HG03571 (cell line): ENCODE results near the gene ENGASE.
"Not testable (repeated sequence)": the region's sequence is repeated elsewhere in the genome, so short reads cannot be mapped to it uniquely, and the experiment has no call there.

ENCODE experiments used
- ATAC-seq: cut with Tn5 transposase; IDR thresholded peaks from one replicate; pipeline ENCODE4 v1.9.1; 2021; ENCODE audit not compliant: unreplicated experiment

ENGASE gene

DNA sequence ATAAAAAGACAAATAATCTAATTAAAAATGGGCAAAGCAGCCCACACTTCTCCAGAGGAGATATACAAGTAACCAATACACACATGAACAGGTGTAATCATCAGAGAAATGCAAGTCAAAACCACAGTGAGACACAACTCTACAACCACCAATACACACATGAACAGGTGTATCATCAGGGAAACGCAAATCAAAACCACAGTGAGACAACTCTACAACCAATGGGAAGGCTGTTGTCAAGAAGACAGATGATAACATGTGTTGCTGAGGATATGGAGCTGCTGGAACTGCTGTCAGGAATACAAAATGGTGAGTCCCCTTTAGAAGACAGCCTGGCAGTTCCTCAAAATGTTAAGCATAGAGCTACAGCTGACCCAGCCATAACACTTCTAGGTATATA is 22.5 kb upstream of the ENGASE start:
- ATAC-seq: no peak

DNA sequence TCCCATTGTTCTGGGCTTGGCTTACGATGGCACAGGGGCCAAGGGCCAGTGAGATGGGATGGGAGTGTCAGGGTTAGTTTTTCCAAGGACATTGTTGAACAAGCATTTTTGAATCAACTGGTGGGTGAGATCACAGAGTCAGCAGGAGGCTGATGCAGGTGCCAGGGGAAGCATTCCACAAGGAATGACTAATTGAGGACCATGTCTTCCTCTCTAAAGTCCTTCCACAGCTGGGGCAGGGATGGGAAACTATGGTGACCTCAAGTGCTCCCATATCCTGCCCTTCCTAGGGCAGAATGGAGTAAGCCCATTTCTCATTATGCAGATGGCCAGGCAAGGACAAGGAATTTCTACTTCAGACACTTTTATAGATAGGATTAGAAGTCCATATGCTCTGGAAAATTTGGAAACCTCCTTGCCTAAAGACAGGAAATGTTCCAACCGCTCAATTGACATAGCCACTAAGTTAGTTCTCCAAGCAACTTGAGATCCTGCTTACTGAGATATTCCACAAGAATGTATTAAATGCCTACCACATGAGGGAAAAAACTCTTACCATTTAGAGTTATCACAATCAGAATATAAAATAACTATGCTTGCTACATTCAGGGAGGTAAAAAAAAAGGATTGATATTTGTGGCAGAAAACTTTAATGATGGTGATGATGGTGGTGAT is 21.2 kb upstream of the ENGASE start:
- no peak for ATAC-seq

DNA sequence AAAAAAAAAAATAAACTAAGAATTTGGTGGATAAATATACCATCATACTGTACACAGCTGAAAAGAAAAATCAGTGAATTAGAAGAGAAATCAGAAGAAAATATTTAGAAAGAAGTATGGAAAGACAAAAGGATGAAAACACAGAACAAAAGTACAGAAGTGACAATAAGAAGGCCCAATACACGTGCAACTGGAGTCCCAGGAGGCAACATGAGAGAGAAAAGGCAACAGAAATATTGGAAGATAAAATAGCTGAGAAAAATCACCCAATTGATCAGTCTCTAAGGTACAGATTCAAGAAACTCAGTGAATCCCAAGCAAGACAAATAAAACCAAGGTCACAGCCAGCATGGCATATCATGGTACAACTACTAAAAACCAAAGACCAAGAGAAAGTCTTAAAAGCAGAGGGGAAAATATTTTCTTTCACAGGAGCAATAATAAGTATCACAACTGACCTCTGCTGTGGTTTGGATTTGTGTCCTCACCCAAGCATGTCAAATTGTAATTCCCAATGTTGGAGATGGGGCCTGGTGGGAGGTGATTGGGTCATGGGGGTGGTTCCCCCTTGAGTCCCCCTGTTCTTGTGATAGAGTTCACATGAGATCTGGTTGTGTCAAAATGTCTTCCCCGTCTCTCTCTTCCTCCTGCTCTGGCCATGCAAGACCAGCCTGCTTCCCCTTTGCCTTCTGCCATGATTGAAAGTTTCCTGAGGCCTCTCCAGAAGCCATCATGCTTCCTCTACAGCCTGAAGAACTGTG is 20.2 kb upstream of the ENGASE start:
- ATAC-seq: no peak

DNA sequence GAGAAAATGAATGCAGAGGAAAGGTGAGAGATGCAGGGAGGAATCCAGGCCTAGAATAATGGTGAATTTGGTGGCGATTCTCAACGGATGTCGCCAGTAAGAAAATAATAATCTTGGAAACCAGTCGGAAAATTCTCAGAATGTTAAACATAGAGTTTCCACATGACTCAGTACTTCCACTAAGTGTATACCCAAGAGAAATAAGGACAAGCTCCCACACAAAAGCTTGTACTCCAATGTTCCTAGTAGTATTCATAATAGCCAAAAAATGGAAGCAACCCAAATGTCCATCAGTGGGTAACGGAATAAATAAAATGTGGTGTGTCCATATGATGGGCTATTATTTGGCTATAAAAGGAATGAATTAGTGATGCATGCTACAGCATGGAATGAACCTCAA is 19.4 kb upstream of the ENGASE start:
- no peak for ATAC-seq

DNA sequence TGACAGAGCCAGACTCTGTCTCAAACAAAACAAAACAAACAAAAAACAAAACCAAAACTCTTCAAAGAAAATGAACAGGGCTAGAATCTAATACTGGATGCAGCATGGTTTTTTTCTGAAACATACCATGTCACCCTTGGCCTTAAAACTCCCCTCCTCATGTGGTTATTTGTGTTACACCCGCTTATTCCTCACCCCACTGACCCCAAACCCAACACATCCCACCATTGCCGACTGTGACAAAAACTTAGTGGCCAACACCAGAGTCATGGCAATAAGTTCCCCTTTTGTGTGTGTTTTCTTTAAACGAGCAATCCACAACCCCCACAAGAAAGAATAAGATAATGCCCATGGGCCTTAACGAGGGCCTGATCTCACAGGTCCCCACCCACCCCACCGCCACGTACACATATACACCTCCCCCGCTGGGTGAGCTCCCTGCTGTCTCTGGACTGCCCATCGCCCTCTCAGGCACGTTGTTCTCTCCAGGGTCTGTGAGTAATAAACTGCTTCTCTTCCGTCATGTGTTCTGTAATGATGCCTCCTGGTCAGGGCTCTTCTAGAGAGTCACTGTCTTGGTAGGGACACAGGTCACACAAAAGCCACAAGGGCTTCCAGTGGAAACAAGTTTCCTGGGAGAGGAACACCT is 16.8 kb upstream of the ENGASE start:
- no peak for ATAC-seq

DNA sequence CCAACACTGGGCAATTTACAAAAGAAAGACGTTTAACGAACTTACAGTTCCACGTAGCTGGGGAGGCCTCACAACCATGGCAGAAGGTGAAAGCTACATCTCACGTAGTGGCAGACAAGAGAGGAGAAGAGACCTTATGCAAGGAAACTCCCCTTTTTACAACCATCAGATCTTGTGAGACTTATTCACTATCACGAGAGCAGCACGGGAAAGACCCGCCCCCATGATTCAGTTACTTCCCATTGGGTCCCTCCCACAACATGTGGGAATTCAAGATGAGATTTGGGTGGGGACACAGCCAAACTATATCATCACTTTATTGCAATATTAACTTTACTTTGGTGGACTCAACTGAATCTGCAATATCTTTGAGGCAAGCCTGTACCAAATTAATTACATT is 11.9 kb upstream of the ENGASE start:
- no peak for ATAC-seq

DNA sequence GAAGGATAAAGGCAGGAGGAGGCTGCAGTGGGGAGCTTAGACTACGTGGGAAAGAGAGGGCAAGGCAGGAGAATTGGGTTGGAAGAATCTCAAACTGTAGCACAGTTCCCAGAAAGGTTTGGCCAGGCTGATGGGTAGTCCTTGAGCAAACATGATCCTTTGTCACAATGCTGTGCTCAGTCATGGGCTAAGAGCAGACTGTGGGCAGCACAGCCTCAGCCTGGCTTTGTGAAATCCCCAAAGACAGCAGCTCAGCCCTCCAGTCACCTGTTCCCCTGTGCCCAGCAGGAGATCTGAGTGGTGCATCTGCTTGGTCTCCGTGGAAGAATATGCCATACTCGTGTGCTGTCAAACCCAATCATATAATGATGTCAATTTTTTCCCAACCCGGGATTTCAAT is 10.6 kb upstream of the ENGASE start:
- ATAC-seq: no peak

DNA sequence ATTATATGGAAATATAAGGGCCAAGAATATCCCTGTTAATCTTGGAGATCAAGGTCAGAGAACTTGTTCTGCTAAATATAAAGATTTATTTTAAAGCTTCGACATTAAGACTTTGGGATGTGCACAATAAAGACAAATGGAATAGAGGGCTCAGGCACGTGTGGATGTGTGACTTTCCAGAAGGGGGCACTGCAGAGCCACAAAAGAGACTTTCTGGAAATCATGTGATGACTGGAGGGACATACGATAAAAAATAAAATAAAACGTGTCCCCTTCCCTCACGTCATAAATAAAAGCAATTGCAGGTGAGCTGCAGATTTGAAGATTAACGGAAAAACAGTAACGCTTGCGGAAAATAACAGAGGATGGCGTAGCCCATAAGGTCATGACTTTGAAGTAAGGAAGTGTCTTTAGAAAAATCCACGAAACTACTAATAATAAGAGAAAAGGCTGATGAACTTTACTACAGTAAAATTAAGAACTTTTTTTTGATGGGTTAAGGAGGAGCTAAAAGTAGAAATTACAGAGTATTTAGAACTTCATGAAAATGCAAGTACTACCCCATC is 9.4 kb upstream of the ENGASE start:
- no peak for ATAC-seq

DNA sequence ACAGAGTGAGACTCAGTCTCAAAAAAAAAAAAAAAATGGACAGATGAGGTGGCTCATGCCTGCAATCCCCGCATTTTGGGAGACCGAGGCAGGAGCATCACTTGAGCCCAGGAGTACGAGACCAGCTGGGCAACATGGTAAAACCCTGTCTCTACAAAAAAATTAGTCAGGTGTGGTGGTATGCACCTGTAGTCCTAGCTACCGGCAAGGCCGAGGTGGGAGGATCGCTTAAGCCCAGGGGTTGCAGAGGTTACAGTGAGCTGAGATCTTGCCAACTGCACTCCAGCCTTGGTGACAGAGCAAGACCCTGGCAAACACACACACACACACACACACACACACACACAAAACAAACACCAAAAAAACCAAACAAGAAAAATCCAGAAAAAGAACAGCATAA is 7.7 kb upstream of the ENGASE start:
- ATAC-seq: no peak

DNA sequence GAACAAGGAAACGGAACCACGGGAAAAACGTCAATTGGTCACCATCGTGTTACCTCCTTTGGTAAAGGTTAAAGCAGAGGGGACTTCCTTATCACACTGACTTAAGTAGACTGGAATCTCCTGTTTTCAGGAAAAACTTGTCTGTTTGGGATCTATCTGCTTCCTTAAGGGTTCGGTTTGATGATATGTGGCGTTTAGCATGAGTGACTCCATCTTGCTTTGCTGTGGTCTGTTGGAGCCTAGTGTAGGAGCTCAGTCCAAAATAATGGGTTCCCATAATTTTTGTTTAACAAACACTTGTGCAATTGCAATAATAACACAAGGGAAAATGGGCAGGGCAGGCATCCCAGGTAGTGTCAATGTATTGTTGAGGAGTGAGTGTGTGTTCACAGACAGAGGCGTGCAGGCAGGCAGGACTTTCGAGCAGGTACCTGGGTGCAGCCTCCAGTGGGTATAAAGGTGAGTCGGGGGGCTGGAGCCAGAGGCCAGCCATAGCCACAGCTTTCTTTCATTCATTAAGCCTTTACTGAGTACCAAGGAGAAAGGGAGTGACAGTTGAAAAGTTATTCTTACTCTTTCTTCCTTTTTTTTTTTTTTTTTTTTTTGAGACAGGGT is 4.3 kb upstream of the ENGASE start:
- no peak for ATAC-seq

DNA sequence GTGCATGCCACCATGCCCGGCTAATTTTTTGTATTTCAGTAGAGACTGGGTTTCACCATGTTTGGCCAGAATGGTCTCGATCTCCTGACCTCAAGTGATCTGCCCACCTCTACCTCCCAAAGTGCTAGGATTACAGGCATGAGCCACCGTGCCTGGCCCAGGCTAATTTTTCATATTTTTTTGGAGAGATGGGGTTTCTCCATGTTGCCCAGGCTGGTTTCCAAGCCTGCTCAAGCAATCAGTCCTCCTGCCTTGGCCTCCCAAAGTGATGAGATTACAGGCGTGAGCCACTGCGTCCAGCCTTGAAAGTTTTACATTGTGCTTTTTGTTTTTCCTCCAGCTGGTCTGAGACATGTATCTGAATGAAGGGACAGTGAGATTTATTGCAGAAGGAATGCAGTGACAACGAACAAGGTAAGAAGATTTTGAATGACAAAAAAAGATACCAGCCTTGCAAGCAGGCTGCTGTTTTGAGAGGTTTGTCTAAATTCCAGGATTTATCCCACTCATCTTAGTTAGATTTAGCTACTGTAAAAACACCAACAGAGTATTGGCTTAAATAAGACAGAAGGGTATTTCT is 3.4 kb upstream of the ENGASE start:
- ATAC-seq: no peak

DNA sequence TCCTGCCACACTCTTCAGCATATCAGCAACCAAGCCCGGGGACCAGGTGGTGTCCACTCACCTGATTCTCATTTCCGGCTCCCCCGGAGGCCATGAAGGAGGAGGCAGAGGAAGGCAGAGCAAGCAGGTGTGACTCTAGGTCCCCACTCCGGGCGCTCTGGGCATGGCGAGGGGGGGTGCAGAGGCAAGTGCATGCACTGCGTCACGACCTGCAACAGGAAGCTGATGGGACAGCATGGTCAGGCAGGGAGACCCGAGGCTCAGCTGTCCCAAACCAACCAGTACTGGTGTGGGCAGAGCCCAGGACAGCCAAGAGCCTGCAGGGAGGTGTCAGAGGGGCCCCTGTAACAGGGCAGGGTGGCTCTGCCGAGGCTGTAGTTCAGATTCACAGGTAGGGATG is 2.1 kb upstream of the ENGASE start:
- no peak for ATAC-seq

DNA sequence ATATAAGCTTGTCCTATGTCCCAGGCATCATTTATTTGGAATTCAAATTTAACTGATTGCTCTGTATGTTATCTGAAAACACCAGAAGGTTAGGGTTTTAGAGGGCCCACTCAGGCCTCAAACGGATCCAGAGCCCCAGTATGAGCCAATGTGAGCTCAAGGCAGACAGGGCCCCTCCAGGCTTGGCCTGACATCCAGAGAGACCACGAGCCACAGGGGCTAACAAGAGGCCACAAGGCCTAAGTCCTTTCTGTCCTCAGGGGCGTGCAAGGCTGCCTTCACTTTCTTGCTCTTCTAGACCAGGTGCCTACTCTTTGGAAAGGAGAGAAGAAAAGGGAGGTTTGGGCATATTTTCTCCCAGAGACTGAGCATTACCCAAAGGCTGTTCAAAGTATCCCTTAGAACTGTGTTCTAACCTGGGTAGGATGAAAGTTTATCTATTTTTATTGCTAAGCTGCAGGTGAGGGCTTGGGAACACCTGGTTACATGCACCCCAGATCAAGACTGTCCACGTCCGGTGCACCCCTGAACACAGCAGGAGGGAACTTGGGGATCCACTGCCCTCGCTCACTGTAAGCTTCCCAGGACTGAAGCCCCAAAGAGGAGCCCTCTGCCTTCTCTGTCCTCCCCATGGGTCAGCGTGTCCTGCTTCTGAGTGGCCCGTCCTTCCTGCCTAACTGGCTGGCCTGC is 1.5 kb upstream of the ENGASE start:
- ATAC-seq: no peak

DNA sequence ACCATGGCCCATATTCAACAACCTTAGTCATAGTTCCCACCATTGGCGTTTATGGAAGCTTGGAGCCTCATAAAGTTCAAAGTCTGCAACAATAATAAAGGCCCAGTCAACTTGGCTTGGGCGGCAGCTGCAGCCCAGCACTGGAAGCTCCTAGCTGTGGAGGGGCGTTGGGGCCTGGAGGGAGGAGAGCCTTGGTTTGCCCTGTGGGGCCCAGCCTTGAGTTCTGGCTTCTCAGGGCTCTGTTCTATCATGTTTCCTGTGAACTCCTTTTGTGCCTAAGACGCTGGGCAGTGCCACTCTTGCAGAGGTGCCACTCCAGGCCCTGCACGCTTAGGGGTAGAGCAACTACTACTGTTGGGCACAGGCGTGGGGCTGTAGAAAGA is 927 bp upstream of the ENGASE start:
- ATAC-seq: no peak

DNA sequence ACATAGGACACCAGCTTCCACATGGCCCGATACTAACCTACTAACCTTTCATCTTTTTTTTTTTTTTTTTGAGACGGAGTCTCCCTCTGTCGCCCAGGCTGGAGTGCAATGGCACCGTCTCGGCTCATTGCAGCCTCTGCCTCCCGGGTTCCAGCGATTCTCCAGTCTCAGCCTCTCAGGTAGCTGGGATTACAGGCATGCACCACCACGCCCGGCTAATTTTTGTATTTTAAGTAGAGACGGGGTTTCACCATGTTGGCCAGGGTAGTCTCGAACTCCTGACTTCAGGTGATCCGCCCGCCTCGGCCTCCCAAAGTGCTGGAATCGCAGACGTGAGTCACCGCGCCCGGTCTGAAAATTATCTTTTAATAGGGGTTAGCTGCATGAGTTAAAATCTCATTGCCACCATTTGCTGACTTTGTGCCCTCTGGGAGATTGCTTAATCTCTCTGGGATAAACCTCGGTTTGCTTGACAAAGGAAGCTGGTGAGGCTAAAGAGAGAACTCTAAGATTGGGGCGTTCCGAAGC is 439 bp upstream of the ENGASE start:
- not testable (repeated sequence) for ATAC-seq

DNA sequence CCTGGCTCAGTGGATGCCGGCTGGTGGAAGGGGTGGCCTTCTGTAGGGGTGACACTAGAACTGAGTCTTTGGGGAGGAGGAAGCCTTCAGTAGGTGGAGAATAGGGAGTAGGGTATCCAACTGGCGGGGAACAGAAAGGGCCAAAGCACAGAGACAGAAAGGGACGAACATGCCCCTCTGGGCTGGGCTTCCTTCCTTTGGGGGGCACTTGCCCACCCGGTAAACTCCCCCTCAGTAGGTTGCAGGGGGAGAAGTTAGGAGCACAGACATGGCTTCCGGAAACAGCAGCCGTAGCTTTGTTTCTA is 774 bp downstream of the ENGASE start:
- no peak for ATAC-seq

DNA sequence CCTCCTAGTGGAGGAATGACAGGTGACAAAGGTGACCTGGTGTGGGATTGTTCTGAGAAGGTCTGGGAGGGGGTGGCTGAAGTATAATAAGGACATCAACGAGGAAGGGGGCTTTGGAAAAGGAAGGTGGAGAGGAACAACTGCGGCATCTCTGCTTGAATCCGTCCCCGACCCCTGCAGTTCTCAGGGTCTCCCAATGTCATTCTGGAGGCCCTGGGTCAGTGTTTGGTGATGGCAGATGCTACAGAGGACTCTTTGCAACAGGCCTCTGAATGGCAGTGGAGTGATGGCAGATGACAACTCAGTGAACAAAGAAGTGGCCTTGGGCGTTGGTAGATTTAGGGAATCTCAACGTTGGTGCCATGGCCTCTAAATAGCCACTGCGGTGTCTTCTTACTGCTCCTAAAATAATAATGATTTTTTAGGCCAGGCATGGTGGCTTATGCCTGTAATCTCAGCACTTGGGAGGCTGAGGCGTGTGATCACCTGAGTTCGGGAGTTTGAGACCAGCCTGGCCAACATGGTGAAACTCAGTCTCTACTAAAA is 1.3 kb downstream of the ENGASE start:
- ATAC-seq: no peak

DNA sequence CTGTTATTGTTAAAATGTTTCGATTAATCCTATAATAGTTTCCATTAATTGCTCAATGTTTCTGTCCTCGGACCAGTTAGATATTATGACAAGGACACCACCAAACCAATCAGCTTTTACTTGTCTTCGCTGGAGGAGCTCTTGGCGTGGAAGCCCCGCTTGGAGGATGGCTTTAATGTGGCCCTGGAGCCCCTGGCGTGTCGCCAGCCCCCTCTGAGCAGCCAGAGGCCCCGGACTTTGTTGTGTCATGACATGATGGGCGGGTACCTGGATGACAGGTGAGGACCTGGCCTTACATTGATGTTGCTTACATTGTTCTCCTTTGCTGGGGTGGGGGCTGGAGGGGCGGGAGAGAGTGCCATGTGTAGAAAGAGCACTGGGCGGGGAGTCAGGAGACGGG is 3.0 kb downstream of the ENGASE start:
- ATAC-seq: no peak

DNA sequence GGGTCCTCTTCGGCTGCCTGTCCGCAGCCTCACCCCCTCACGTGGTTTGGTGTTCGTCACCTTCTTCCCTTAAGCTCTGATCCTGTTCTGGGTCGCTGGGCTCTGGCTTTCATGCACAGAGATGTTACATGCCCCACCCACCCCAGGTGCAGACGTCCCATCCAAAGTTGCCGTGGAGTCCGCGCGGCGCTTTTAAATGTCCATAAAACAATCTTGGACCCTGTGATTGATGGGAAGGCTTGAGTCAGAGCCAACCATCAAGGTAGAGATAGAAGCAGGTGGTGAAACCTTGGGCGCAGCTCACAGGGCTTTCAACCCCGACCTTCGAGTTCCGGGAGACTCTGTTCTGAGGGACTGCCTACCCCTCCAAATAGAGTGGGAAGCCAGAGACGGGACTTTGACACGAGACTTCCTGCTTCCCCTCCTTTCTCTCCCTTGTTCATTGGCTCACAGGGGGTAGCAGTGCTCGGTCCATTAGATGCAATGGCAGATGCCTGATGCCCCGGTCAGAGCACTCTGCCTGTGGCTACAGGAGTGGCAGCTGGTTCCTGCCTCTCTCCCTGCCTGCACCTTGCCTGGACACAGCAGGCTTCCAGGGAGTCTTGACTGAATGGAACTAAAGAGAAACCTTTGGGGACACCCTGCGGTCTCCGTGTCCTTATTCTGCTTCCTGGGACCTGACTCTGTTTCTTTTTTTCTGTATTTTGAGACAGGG is 4.0 kb downstream of the ENGASE start:
- ATAC-seq: no peak
